HG03520 (cell line): Measurements from ENCODE around the gene PSMC5.
"Not testable (repeated sequence)": the region's sequence is repeated elsewhere in the genome, so short reads cannot be mapped to it uniquely, and the experiment has no call there.

Experiments
- ATAC-seq: cut with Tn5 transposase; IDR thresholded peaks from one replicate; pipeline ENCODE4 v1.9.1; 2021; ENCODE audit warnings: mild to moderate bottlenecking, moderate library complexity; ENCODE audit not compliant: unreplicated experiment

PSMC5 gene

GRCh38 chr17:63870292-63870665 lies 43.0 kb downstream of the PSMC5 start:
- not testable (repeated sequence) for ATAC-seq

- not testable (repeated sequence) for ATAC-seq
These were observed 44.6 kb downstream of the PSMC5 start for GRCh38 chr17:63871646-63872365.

- not testable (repeated sequence) for ATAC-seq
These were observed 46.3 kb downstream of the PSMC5 start, which contains the start of gene CSH2 for GRCh38 chr17:63873577-63873976. Gene CSH2 (minus strand): TSS chr17:63873677. CDS start chr17:63873614, 63 bp downstream.

- ATAC-seq = not testable (repeated sequence)
These were observed 46.9 kb downstream of the PSMC5 start for GRCh38 chr17:63874061-63874626.

DNA sequence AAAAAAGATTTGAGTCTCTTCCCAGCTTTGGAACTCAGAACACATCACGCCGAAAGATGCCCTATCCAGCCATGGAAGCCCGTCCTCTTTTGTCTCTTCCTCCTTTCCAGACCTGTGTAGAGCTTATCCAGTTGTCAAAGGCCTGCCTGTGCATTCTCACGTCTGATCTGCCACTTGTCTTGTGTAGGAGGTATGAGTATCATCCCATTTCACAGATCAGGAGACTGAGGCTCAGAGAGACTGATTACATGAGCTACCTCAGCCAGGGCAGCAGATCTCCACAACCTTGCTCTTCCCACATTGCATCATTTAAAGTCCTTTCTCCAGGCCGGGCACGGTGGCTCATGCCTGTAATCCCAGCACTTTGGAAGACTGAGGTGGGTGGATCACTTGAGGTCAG lies 47.5 kb downstream of the PSMC5 start:
- ATAC-seq = not testable (repeated sequence)

- not testable (repeated sequence) for ATAC-seq
These were observed 51.2 kb downstream of the PSMC5 start for GRCh38 chr17:63878413-63878812.

- no peak for ATAC-seq
These were observed 53.5 kb downstream of the PSMC5 start for GRCh38 chr17:63880706-63881105.

DNA sequence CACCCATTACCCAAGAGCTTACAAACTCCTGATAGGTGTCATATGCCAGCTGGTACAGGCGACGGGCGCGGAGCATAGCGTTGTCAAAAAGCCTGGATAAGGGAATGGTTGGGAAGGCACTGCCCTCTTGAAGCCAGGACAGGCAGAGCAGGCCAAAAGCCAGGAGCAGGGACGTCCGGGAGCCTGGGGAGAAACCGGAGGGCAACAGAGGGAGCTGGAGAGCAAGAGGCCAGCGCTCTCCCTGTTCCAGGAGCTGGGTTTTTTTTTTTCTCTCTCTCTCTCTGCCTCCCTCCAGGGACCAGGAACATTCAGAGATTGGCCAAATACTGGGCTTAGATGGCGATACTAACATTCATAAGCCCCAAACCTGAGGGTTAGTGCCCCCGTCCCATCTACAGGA lies 54.1 kb downstream of the PSMC5 start:
- not testable (repeated sequence) for ATAC-seq
